GM21447 (cell line): Measurements from ENCODE around the gene MAP1A.
"Not testable (repeated sequence)": the region's sequence is repeated elsewhere in the genome, so short reads cannot be mapped to it uniquely, and the experiment has no call there.

Source experiments
- ATAC-seq: cut with Tn5 transposase; IDR thresholded peaks from one replicate; pipeline ENCODE4 v1.9.1; 2021; ENCODE audit not compliant: unreplicated experiment

The MAP1A gene

DNA sequence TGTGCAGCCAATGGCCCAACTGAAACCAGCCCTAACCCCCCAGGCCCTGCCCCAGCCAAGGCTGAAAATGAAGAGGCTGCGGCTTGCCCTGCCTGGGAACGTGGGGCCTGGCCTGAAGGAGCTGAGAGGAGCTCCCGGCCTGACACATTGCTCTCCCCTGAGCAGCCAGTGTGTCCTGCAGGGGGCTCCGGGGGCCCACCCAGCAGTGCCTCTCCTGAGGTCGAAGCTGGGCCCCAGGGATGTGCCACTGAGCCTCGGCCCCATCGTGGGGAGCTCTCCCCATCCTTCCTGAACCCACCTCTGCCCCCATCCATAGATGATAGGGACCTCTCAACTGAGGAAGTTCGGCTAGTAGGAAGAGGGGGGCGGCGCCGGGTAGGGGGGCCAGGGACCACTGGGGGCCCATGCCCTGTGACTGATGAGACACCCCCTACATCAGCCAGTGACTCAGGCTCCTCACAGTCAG lies 11.2 kb downstream of the MAP1A start:
- no peak for ATAC-seq

DNA sequence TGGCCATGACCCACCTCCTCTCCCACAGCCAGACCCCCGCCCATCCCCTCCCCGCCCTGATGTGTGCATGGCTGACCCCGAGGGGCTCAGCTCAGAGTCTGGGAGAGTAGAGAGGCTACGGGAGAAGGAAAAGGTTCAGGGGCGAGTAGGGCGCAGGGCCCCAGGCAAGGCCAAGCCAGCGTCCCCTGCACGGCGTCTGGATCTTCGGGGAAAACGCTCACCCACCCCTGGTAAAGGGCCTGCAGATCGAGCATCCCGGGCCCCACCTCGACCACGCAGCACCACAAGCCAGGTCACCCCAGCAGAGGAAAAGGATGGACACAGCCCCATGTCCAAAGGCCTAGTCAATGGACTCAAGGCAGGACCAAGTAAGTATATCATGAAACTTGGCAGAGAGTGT lies 11.7 kb downstream of the MAP1A start:
- ATAC-seq = no peak

DNA sequence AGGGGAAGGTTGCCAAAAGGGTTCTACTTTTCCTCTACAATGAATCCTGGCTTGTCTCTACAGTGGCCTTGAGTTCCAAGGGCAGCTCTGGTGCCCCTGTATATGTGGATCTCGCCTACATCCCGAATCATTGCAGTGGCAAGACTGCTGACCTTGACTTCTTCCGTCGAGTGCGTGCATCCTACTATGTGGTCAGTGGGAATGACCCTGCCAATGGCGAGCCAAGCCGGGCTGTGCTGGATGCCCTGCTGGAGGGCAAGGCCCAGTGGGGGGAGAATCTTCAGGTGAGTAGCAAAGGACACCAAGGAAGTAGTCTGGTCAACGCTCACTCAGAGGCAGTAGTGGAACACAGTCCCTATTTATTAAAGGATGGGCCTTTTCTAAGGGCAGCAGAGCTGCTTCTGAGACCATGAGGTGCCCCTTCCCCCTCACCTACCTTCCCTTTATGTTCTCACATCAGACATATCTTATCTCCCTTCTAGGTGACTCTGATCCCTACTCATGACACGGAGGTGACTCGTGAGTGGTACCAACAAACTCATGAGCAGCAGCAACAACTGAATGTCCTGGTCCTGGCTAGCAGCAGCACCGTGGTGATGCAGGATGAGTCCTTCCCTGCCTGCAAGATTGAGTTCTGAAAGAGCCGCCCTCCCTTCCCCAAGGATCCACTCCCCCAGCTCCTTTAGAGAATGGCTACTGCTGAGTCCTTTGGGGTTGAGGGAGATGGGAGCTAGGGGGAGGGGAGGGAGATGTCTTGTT lies 12.4 kb downstream of the MAP1A start:
- ATAC-seq = no peak

- no peak for ATAC-seq
These were observed 13.7 kb downstream of the MAP1A start for GRCh38 chr15:43531018-43531670.

DNA sequence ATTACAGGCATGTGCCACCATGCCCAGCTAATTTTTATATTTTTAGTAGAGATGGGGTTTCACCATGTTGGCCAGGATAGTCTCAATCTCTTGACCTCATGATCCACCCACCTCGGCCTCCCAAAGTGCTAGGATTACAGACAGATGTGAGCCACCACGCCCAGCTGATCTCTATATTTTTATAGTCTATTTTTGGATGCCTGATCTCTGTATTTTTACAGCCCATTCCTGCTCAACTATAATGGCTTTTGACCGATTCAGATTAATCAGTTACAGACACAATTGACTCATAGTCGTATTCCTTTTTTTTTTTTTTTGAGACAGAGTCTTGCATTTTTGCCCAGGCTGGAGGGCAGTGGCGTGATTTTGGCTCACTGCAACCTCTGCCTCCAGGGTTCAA lies 15.4 kb downstream of the MAP1A start:
- not testable (repeated sequence) for ATAC-seq

DNA sequence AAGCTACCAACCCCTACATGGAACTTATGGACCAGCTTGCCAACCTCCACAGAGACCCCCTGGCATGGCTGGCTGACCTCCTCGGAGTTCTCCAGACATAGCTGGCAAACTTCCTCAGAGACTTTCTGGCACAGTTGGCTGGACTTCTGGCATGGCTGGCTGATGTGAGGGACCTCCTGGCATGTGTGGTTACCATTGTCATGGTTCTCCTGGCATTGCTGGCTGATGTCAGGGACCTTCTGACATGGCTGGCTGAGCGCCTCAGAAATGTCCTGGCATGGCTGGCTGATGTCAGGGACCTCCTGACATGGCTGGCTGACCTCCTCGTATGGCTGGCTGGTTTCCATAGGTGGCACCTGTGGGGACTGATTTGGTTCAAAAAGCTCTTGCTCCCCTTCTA lies 17.5 kb downstream of the MAP1A start:
- no peak for ATAC-seq

GRCh38 chr15:43538091-43538490 lies 20.7 kb downstream of the MAP1A start:
- no peak for ATAC-seq

DNA sequence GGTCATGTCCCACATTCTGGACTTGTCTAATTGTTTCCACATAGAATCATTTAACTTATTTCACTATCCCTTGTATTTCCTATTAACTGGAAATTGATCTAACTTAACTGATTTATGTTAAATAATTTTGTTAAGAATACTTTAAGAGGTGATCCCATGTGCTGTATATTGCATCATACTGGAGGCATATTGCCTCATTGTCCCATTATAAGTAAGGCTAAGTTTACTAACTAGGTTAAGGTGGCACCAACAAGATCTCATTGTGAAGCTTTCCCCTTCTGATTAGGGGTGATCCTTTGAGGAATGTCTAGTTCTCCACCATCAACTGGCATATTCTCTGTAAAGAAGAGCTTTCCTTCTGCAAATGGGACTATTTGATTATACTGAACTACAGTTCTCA lies 24.4 kb downstream of the MAP1A start:
- no peak for ATAC-seq

- ATAC-seq = no peak
These were observed 26.9 kb downstream of the MAP1A start for GRCh38 chr15:43544266-43544665.

DNA sequence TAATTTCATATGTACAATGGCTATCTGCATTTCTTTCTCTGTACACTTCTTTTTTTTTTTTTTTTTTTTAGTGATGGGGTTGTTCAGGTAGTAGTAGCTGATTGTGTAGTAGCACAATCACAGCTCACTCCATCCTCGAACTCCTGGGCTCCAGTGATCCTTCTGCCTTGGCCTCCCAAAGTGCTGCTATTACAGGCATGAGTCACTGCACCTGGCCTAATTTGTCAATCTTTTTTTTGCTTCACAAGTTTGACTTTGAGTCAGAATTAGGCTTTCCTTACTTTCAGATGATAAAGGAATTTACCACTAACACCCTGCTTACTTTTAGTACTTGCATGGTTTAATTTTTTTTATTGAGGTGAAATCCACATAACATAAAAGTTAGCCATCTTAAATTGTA lies 28.0 kb downstream of the MAP1A start:
- no peak for ATAC-seq

DNA sequence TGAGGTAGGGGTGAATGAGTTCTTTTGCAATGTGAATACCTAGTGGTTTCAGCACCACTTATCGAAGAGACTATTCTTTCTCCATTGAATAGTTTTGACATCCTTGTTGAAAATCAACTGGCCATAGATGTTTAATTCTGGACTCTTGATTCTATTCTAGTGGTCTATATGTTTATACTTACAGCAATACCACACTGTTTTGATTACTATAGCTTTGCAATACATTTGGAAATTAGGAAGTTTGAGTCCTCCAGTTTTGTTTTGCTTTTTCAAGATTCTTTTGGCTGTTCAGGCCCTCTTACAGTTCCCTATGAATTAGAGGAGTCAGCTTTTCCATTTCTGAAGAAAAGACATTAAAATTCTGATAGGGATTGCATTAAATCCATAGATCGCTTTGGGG lies 30.1 kb downstream of the MAP1A start:
- no peak for ATAC-seq

DNA sequence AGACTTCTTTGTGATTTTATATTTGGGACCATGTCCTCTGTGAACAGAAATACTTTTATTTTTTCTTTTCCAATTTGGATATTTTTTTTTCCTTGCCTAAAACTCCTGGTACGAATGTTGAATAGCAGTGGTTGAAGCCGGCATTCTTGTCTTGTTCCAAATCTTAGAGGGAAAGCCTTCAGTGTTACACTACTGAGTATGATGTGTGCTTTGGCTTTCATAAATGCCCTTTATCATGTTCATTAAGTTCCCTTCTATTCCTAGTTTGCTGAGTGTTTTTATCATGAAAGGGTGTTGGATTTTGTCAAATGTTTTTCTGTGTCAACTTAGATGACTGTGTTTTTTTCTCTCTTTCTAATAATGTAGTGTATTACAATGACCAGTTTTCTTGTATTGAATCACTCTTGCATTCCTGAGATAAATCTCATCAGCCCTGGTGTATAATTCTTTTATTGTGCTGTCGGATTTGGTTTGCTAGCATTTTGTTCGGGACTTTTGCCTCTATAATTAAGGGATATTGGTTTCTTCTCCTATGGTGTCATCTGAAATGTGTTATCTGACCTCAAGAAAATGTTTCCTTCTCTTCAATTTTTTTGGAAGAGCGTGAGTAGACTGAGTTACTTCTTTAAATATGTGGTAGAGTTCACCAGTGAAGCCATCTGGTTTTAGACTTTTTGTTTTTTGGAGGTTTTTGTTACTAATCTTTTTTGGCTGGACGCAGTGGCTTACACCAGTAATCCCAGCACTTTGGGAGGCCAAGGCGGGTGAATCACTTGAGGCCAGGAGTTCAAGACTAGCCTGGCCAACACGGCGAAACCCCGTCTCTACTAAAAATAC lies 33.3 kb downstream of the MAP1A start:
- no peak for ATAC-seq

DNA sequence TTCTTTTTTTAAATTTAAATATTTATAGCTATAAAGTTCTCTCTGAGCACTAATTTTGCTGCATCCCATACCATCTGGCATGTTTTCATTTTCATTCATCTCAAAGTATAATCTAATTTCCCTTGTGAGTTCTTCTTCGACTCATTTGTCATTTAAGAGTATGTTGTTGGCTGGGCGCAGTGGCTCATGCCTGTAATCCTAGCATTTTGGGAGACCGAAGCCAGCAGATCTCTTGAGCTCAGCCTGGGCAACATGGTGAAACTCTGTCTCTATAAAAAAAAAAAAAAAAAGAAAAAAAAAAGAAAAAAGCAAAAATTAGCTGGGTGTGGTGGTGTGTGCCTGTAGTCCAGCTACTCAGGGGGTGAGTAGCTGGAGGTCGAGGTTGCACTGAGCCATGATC lies 34.8 kb downstream of the MAP1A start:
- no peak for ATAC-seq

DNA sequence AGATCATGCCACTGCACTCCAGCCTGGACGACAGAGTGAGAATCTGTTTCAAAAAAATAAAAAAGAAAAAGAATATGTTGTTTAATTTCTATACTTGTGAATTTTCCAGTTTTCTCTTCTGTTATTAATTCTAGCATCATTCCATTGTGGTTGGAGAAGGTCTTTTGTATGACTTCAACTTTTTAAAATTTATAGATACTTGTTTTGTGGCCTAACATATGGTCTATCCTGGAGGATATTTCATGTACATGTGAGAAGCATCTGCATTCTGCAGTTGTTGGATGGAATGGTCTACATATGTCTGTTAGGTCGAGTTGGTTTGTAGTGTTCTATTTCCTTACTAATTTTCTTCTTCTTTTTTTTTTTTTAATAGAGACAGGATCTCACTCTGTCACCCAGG lies 35.6 kb downstream of the MAP1A start:
- ATAC-seq = no peak

DNA sequence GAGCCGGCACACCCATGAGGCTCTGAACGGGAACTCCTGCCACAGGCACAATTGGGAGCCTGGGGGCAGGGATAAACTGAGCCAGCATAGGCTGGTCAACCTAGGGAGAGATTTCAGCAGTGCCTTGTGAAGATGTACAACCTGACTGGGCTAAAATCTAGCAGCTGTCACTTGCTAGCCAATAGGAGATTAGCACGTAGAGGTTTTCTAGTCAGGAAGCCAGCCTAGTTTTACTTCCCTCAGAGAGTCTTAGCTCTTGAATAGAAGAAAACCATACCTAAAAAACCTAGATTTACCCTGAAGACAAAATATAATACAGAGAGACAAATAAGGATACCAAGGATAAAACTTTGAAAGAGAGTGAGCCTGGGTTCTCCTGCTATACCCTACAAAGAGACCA lies 45.3 kb downstream of the MAP1A start:
- not testable (repeated sequence) for ATAC-seq

DNA sequence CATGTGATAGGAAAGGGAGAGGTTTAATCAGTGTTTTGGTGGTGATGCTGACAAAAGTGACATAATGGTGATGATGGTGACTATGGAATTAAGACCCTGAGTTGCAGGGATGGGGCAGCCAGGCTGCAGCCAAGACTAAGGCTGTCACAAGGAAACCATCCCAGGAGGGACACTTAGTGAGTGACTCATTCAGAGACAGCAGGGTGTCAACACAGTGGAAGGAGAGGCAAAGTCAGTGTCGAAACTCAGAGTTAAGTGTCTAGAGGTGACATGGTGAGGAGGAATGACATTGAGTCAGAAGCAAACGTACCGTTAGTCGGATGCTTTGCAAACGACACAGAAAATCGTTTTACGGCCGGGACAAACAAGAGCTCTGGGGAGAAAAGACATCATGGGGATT lies 46.4 kb downstream of the MAP1A start:
- ATAC-seq = not testable (repeated sequence)

- not testable (repeated sequence) for ATAC-seq
These were observed 49.2 kb downstream of the MAP1A start for GRCh38 chr15:43566615-43567014.

DNA sequence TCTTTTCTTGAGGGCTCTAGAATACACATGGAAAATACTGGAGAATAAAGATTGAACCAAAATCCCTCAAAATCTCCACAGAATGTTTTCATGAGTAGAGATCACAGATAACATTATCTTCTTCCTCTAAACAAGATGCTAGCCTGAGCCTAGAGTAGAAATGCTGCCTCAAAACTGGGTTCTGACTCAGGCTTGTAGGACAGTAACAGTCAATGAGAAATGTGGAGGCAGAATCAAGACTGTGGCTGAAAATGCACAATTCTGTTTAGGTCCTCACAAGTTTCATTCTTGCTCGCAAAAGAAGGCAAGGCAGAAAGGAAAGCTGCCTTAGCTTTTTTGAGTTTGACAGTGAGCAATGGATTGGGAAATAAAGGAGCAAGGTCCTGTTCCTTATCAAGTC lies 57.2 kb downstream of the MAP1A start:
- not testable (repeated sequence) for ATAC-seq
